Epithelial cell of esophagus (primary cell): ENCODE measurements around the gene SFI1.
"Not testable (repeated sequence)": the region's sequence is repeated elsewhere in the genome, so short reads cannot be mapped to it uniquely, and the experiment has no call there.

ENCODE experiments used
- DNase-seq: peaks from one replicate; pipeline ENCODE4 v3.0.0; 2010; ENCODE audit warnings: low read depth
- H3K4me3 ChIP-seq: 2 replicates; pipeline ENCODE4 v1.5.1; 2011; ENCODE audit warnings: mild to moderate bottlenecking, low read length, control low read depth
- CTCF ChIP-seq: IDR thresholded peaks from 2 replicates; pipeline ENCODE4 v1.5.1; 2011; ENCODE audit warnings: low read depth, mild to moderate bottlenecking, low read length, control low read depth, inconsistent platforms; ENCODE audit not compliant: insufficient read depth; ENCODE audit errors: missing control alignments

Gene SFI1

GRCh38 chr22:31492151-31492550 is 4.2 kb upstream of the SFI1 start:
- no peak for TF ChIP-seq CTCF
- no peak overlapping the region for H3K4me3 ChIP-seq
- peak; percentile 15 for DNase-seq

- not testable (repeated sequence) for DNase-seq, H3K4me3 ChIP-seq
These were observed 3.0 kb upstream of the SFI1 start for GRCh38 chr22:31493355-31493754.

GRCh38 chr22:31495343-31495742 is 993 bp upstream of the SFI1 start:
- H3K4me3 ChIP-seq: peak overlapping the region; percentile 83
- no peak for DNase-seq
- no peak for TF ChIP-seq CTCF

GRCh38 chr22:31496735-31497146 is 405 bp downstream of the SFI1 start:
- TF ChIP-seq CTCF: no peak
- H3K4me3 ChIP-seq: peak overlapping the region; percentile 83
- peak; percentile 6 for DNase-seq

GRCh38 chr22:31497148-31497938 is 1.0 kb downstream of the SFI1 start:
- no peak for TF ChIP-seq CTCF
- no peak for DNase-seq
- peak overlapping the region; percentile 83 for H3K4me3 ChIP-seq

- DNase-seq: no peak
- H3K4me3 ChIP-seq: no peak overlapping the region
- TF ChIP-seq CTCF: no peak
These were observed 5.4 kb downstream of the SFI1 start for GRCh38 chr22:31501738-31502137.

GRCh38 chr22:31503211-31503964 is 7.1 kb downstream of the SFI1 start:
- no peak for TF ChIP-seq CTCF
- no peak for DNase-seq
- H3K4me3 ChIP-seq: no peak overlapping the region
